ENCODE results near the gene LMX1B. TPM values are rescaled to one million over a fixed set of nuclear protein-coding genes. Genes with fewer than 3 reads are reported as not detected.

LMX1B gene
- polyA plus RNA-seq, 1 of the 3 experiments (the other 2 are of a cell fraction): not detected

GRCh38 chr9:126652140-126652582 is 38.4 kb downstream of the LMX1B start:
- WGBS (ENCODE audit: low lambda C conversion rate): 17% methylated on average over 4 of the region's 18 CpGs
- CTCF ChIA-PET: interaction anchor here (1.6 to 5.2 kb wide), 3 partner anchors 14 to 130 kb away, joined by 4 to 20 read pairs (median 7); no protein-coding TSS in a partner anchor

More at GRCh38 chr9:126652140-126652582, 38.4 kb downstream of the LMX1B start:
- no peak overlapping the region for H3K4me2 ChIP-seq
- H3K36me3 ChIP-seq (replicated peaks in 1 of 2; ENCODE audit: control insufficient read depth in 1 of 2, insufficient read depth in 2 of 2, low read length in 1 of 2): no peaks in the 10 kb centered on the region
- POLR2A ChIA-PET: no interaction called here
- no peak for DNase-seq
- no peaks in the 10 kb centered on the region for H3K9me2 ChIP-seq
- no peak overlapping the region for H3K4me3 ChIP-seq (ENCODE audit: low read depth in 2 of 2, low read length in 1 of 2)
- no peak overlapping the region for H3K9ac ChIP-seq
- no peak overlapping the region for H2AFZ ChIP-seq (ENCODE audit: low read depth)
- no peaks in the 10 kb centered on the region; a peak in 1 of 4 replicates for H3K4me1 ChIP-seq (ENCODE audit: control insufficient read depth in 1 of 2, insufficient read depth in 2 of 2, low read depth in 1 of 2, low read length in 1 of 2)
- H4K20me1 ChIP-seq (ENCODE audit: insufficient read depth): no peaks in the 10 kb centered on the region
- no peaks in the 10 kb centered on the region for H3F3A ChIP-seq (replicated peaks; ENCODE audit: insufficient read depth)
- H3K9me3 ChIP-seq: no peaks in the 10 kb centered on the region
- no peak overlapping the region for H3K27ac ChIP-seq (ENCODE audit: low read depth in 2 of 2, low read length in 1 of 2)
- H3K27me3 ChIP-seq (ENCODE audit: insufficient read depth): peaks cover 88% of the 10 kb centered on the region
- no peak for TF ChIP-seq GATA2 (CRISPR knock-in tag; IDR thresholded peaks at IDR 0.05)
- TF ChIP-seq REST (IDR thresholded peaks at IDR 0.05; ENCODE audit: low read depth, low read length): no peak
- TF ChIP-seq YY1 (IDR thresholded peaks at IDR 0.05; ENCODE audit: low read depth): no peak
- TF ChIP-seq TAF1 (IDR thresholded peaks at IDR 0.05; ENCODE audit: borderline replicate concordance, low read depth, low read length): no peak
- TF ChIP-seq ZBTB33 (IDR thresholded peaks at IDR 0.05; ENCODE audit: borderline replicate concordance, low read depth): no peak
- TF ChIP-seq CHD2 (IDR thresholded peaks at IDR 0.05; ENCODE audit: low read length, partially characterized antibody): no peak
- no peak for TF ChIP-seq POLR2AphosphoS5 (IDR thresholded peaks at IDR 0.05; ENCODE audit: low read depth, low read length)
- no peak for TF ChIP-seq NFIC (IDR thresholded peaks at IDR 0.05; ENCODE audit: borderline replicate concordance)
- TF ChIP-seq USF2 (IDR thresholded peaks at IDR 0.05; ENCODE audit: borderline replicate concordance, low read depth, low read length): no peak
- no peak for TF ChIP-seq MXI1 (IDR thresholded peaks at IDR 0.05; ENCODE audit: low read depth, low read length)
- no peak for TF ChIP-seq RXRA (IDR thresholded peaks at IDR 0.05; ENCODE audit: borderline replicate concordance, low read depth)
- no peak for TF ChIP-seq GABPA (IDR thresholded peaks at IDR 0.05; ENCODE audit: low read depth)
- TF ChIP-seq PBX3 (IDR thresholded peaks at IDR 0.05): no peak
- TF ChIP-seq TEAD4 (IDR thresholded peaks at IDR 0.05; ENCODE audit: borderline replicate concordance, insufficient read depth): no peak
- no peak for TF ChIP-seq ELF1 (IDR thresholded peaks at IDR 0.05)
- no peak for TF ChIP-seq RFX5 (IDR thresholded peaks at IDR 0.05; ENCODE audit: low read length)
- no peaks in the 10 kb centered on the region for H3K79me2 ChIP-seq (ENCODE audit: insufficient read depth)

All from SK-N-SH (cell line).